H9 (cell line): Measurements from ENCODE around the gene PAIP2. TPM values are rescaled to one million over a fixed set of nuclear protein-coding genes. Genes with fewer than 3 reads are reported as not detected.

Experiments
- DNase-seq: peaks from one replicate; pipeline ENCODE4 v3.0.0-alpha.2; 2017
- H2AFZ ChIP-seq: one replicate; pipeline ENCODE4 v1.6.1; 2013; ENCODE audit warnings: mild to moderate bottlenecking, low read length, control low read depth, moderate library complexity
- H2AK5ac ChIP-seq: 2 replicates; pipeline ENCODE4 v1.6.1; 2013; ENCODE audit warnings: low read length, control low read depth, mixed read lengths; ENCODE audit not compliant: insufficient read length
- H2BK120ac ChIP-seq: one replicate; pipeline ENCODE4 v1.6.1; 2013; ENCODE audit warnings: low read depth, mild to moderate bottlenecking, low read length, control low read depth, inconsistent platforms; ENCODE audit not compliant: poor library complexity, severe bottlenecking
- H2BK12ac ChIP-seq: 2 replicates; pipeline ENCODE4 v1.6.1; 2013; ENCODE audit warnings: low read length, control low read depth, mixed read lengths, low read depth; ENCODE audit not compliant: insufficient read length
- H2BK15ac ChIP-seq: 2 replicates; pipeline ENCODE4 v1.6.1; 2013; ENCODE audit warnings: low read depth, low read length, control low read depth
- H2BK20ac ChIP-seq: one replicate; pipeline ENCODE4 v1.6.1; 2013; ENCODE audit warnings: low read depth, mild to moderate bottlenecking, low read length, control low read depth, inconsistent platforms; ENCODE audit not compliant: poor library complexity, severe bottlenecking
- H2BK5ac ChIP-seq: 2 replicates; pipeline ENCODE4 v1.6.1; 2013; ENCODE audit warnings: low read length, control low read depth, mixed read lengths; ENCODE audit not compliant: insufficient read length
- H3K14ac ChIP-seq: 2 replicates; pipeline ENCODE4 v1.6.1; 2013; ENCODE audit warnings: low read length, control low read depth; ENCODE audit not compliant: insufficient read depth
- H3K18ac ChIP-seq: 2 replicates; pipeline ENCODE4 v1.6.1; 2013; ENCODE audit warnings: low read depth, mild to moderate bottlenecking, mixed read lengths, low read length, control low read depth; ENCODE audit not compliant: insufficient read length
- H3K23ac ChIP-seq: 2 replicates; pipeline ENCODE4 v1.6.1; 2013; ENCODE audit warnings: low read length, control low read depth, mixed read lengths, low read depth; ENCODE audit not compliant: insufficient read length
- H3K23me2 ChIP-seq: 2 replicates; pipeline ENCODE4 v1.6.1; 2013; ENCODE audit warnings: low read depth, mild to moderate bottlenecking, mixed read lengths, low read length, control low read depth; ENCODE audit not compliant: insufficient read length, poor library complexity, severe bottlenecking
- H3K27ac ChIP-seq: 2 replicates; pipeline ENCODE4 v1.5.1; 2013; ENCODE audit warnings: low read length, control low read depth, mixed read lengths, low read depth; ENCODE audit not compliant: insufficient read length
- H3K27me3 ChIP-seq: 2 replicates; pipeline ENCODE4 v1.6.1; 2013; ENCODE audit warnings: low read length, control low read depth, inconsistent platforms; ENCODE audit not compliant: insufficient read depth
- H3K4ac ChIP-seq: 2 replicates; pipeline ENCODE4 v1.6.1; 2013; ENCODE audit warnings: low read depth, mild to moderate bottlenecking, control low read depth, inconsistent platforms, low read length, moderate library complexity
- H3K4me1 ChIP-seq: 2 replicates; pipeline ENCODE4 v1.6.1; 2013; ENCODE audit warnings: low read length, control low read depth, inconsistent platforms; ENCODE audit not compliant: insufficient read depth
- H3K4me2 ChIP-seq: 2 replicates; pipeline ENCODE4 v1.6.1; 2013; ENCODE audit warnings: low read length, control low read depth, mixed read lengths; ENCODE audit not compliant: insufficient read length, insufficient read depth
- H3K56ac ChIP-seq: 2 replicates; pipeline ENCODE4 v1.6.1; 2013; ENCODE audit warnings: low read depth, mild to moderate bottlenecking, mixed read lengths, low read length, control low read depth; ENCODE audit not compliant: insufficient read length
- H3K79me1 ChIP-seq: 2 replicates; pipeline ENCODE4 v1.6.1; 2013; ENCODE audit warnings: low read depth, mild to moderate bottlenecking, moderate library complexity, low read length, control low read depth, inconsistent platforms; ENCODE audit not compliant: insufficient read depth, poor library complexity, severe bottlenecking
- H3K79me2 ChIP-seq: 2 replicates; pipeline ENCODE4 v1.6.1; 2013; ENCODE audit warnings: low read length, control low read depth, inconsistent platforms; ENCODE audit not compliant: insufficient read depth
- H3K9ac ChIP-seq: 2 replicates; pipeline ENCODE4 v1.6.1; 2013; ENCODE audit warnings: low read length, control low read depth, mixed read lengths; ENCODE audit not compliant: insufficient read length; ENCODE audit errors: extremely low read depth
- H3K9me3 ChIP-seq: one replicate; pipeline ENCODE4 v1.6.1; 2013; ENCODE audit warnings: low read depth, low read length, inconsistent platforms; ENCODE audit not compliant: control insufficient read depth
- H3T11ph ChIP-seq: one replicate; pipeline ENCODE4 v1.6.1; 2013; ENCODE audit warnings: mild to moderate bottlenecking, low read length, control low read depth, inconsistent platforms
- H4K20me1 ChIP-seq: one replicate; pipeline ENCODE4 v1.6.1; 2013; ENCODE audit not compliant: control insufficient read depth, insufficient read length, insufficient read depth
- H4K5ac ChIP-seq: 2 replicates; pipeline ENCODE4 v1.6.1; 2013; ENCODE audit warnings: low read depth, mild to moderate bottlenecking, mixed read lengths, low read length, control low read depth; ENCODE audit not compliant: insufficient read length
- H4K8ac ChIP-seq: replicated peaks from 2 replicates; pipeline ENCODE4 v1.6.1; 2013; ENCODE audit warnings: low read length, control low read depth, mixed read lengths, low read depth; ENCODE audit not compliant: insufficient read length
- H4K91ac ChIP-seq: 2 replicates; pipeline ENCODE4 v1.6.1; 2013; ENCODE audit warnings: low read depth, mild to moderate bottlenecking, moderate library complexity, mixed read lengths, low read length, control low read depth; ENCODE audit not compliant: insufficient read length
- H3K27ac Mint-ChIP-seq, 3 experiments: 2 replicates in 2 of 3; 3 replicates in 1 of 3; pipeline ENCODE4 v1.8.0; 2020 to 2021; ENCODE audit warnings: mixed read lengths in 3 of 3, mild to moderate bottlenecking in 1 of 3, moderate library complexity in 1 of 3
- H3K27me3 Mint-ChIP-seq: 2 replicates; pipeline ENCODE4 v1.8.0; 2021; ENCODE audit warnings: low read depth, mild to moderate bottlenecking, moderate library complexity, mixed read lengths
- H3K36me3 Mint-ChIP-seq, 3 experiments: 2 replicates in 2 of 3; 3 replicates in 1 of 3; pipeline ENCODE4 v1.8.0; 2020 to 2021; ENCODE audit warnings: low read depth in 3 of 3, mixed read lengths in 3 of 3; ENCODE audit not compliant: insufficient read depth in 1 of 3
- H3K4me1 Mint-ChIP-seq, 2 experiments: 2 replicates each; pipeline ENCODE4 v1.8.0; 2020; ENCODE audit warnings: mixed read lengths in 2 of 2
- H3K4me3 Mint-ChIP-seq, 2 experiments: 2 replicates in 1 of 2; 3 replicates in 1 of 2; pipeline ENCODE4 v1.8.0; 2020 to 2021; ENCODE audit warnings: mild to moderate bottlenecking in 2 of 2, mixed read lengths in 2 of 2, moderate library complexity in 1 of 2
- H3K9me3 Mint-ChIP-seq, 2 experiments: 2 replicates in 1 of 2; 3 replicates in 1 of 2; pipeline ENCODE4 v1.8.0; 2020; ENCODE audit warnings: mild to moderate bottlenecking in 2 of 2, mixed read lengths in 2 of 2, moderate library complexity in 1 of 2
- WGBS: extraction: QIAGEN DNeasy Blood & Tissue Kit; methylation state at CpG from one replicate; pipeline ENCODE4 v1.1.7; 2013; ENCODE audit warnings: missing lambda C conversion rate, low lambda C conversion rate, mixed read lengths; ENCODE audit not compliant: insufficient read length; ENCODE audit errors: extremely low coverage; 5-methylcytosine and 5-hydroxymethylcytosine counted together
- total RNA-seq: library from RNA; stranded (reverse); gene quantifications from 2 replicates; pipeline ENCODE4 v1.2.1, GENCODE V29; 2021
- TF ChIP-seq, protein P1 (sequence below): fragments of 200-600 bp; sonication (generic); conservative IDR thresholded peaks from 3 replicates; pipeline ENCODE4 v1.8.0; 2021; ENCODE audit warnings: antibody characterized with exemption, mild to moderate bottlenecking

PAIP2 gene
- total RNA-seq, 1 experiment from 2014 or later = 121 TPM

DNA sequence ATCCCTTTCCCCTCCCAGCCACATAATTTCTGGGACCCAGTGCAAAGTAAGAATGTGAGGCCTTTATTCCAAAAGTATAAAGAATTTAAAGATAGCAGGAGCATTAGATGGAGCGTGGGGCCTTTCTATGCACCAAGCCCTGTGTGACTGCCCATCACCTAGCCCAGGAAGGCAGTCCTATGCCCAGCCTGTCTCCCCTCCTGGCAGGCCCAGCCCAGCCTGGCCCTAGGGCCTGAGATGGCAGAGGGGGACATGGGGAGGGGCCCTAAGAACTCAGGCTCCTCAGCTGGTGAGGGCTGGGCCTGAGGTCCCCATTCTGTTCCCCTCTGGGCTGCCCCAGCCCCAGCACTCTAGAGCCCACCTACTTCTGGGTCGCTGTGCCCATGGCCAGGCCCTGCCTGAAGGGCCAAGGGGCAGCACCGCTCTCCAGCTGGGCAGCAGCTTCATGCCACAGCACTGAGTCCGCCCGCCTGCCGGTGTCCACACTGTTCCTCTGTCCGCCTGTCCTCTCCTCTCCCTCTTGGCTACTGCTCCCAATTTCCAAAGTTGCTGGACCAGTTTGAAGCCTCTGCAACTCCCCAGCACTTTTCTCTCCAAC, 42.4 kb downstream of the PAIP2 start:
- WGBS = no CpG with 5 or more reads among the region's 7 CpGs
- DNase-seq = no peak
- no peak overlapping the region for H3K9ac ChIP-seq

More for the DNA sequence above, 42.4 kb downstream of the PAIP2 start:
- Histone ChIP-seq H3T11ph (no peak overlapping the region), H2BK120ac (no peak overlapping the region), H2BK12ac (no peak overlapping the region), H4K20me1 (no peaks in the 10 kb centered on the region), H3K27me3 (no peaks in the 10 kb centered on the region), H3K9me3 (no peaks in the 10 kb centered on the region), H4K5ac (no peak overlapping the region), H3K23ac (no peak overlapping the region), H3K4ac (no peak overlapping the region), H3K23me2 (no peaks in the 10 kb centered on the region), H3K4me1 (peaks cover 3% of the 10 kb centered on the region; the same call in 1 of the 2 replicates), H3K18ac (no peak overlapping the region), H2AK5ac (no peak overlapping the region), H2BK20ac (no peak overlapping the region), H3K27ac (no peak overlapping the region), H2BK5ac (no peak overlapping the region), H3K14ac (no peak overlapping the region), H3K56ac (no peak overlapping the region), H2BK15ac (no peak overlapping the region), H3K79me2 (no peaks in the 10 kb centered on the region), H3K4me2 (no peak overlapping the region), H4K91ac (no peak overlapping the region), H4K8ac (no peak overlapping the region), H2AFZ (no peak overlapping the region), H3K79me1 (no peaks in the 10 kb centered on the region)
- TF ChIP-seq, protein P1, sequence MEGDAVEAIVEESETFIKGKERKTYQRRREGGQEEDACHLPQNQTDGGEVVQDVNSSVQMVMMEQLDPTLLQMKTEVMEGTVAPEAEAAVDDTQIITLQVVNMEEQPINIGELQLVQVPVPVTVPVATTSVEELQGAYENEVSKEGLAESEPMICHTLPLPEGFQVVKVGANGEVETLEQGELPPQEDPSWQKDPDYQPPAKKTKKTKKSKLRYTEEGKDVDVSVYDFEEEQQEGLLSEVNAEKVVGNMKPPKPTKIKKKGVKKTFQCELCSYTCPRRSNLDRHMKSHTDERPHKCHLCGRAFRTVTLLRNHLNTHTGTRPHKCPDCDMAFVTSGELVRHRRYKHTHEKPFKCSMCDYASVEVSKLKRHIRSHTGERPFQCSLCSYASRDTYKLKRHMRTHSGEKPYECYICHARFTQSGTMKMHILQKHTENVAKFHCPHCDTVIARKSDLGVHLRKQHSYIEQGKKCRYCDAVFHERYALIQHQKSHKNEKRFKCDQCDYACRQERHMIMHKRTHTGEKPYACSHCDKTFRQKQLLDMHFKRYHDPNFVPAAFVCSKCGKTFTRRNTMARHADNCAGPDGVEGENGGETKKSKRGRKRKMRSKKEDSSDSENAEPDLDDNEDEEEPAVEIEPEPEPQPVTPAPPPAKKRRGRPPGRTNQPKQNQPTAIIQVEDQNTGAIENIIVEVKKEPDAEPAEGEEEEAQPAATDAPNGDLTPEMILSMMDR = no peak
- no peaks in the 10 kb centered on the region; the same call in 1 of the 2 replicates for H3K27me3 Mint-ChIP-seq
- H3K4me3 Mint-ChIP-seq = no peak overlapping the region
- H3K4me1 Mint-ChIP-seq = peaks cover 22 to 38% of the 10 kb centered on the region in 2 experiments
- H3K27ac Mint-ChIP-seq = peak overlapping the region in 1 of 3 experiments; percentile 7; a peak in 1 of 7 replicates
- no peaks in the 10 kb centered on the region for H3K9me3 Mint-ChIP-seq
- no peaks in the 10 kb centered on the region for H3K36me3 Mint-ChIP-seq
